Limb (tissue), 2 donors: ENCODE data around the gene CIB4.

Source experiments
- DNase-seq, 2 donors: peaks; one replicate each; pipeline ENCODE4 v3.0.0-alpha.2; 2016; ENCODE audit errors: extremely low spot score in 2 of 2

CIB4 gene

DNA sequence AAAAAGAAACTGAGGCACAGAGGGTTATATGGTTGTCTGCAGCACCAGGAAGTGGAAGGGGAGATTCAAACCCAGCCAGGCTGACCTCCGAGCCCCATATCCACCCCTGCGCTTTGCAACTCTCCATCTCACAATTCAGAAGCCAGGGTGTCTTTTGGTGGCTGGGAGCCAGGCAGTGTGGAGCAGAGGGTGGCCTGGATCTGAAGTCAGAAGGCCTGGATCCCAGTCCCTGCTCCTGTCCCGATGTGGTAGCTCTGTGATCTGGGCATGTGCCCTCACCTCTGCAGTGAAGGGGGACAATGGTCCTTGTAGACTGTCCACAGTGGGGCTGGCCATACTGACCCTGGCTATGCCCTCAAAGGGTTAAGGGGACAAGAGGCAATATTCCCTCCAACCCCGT is 57.0 kb downstream of the CIB4 start:
- DNase-seq, result peak in 1 of 2 donors; percentile 7

DNA sequence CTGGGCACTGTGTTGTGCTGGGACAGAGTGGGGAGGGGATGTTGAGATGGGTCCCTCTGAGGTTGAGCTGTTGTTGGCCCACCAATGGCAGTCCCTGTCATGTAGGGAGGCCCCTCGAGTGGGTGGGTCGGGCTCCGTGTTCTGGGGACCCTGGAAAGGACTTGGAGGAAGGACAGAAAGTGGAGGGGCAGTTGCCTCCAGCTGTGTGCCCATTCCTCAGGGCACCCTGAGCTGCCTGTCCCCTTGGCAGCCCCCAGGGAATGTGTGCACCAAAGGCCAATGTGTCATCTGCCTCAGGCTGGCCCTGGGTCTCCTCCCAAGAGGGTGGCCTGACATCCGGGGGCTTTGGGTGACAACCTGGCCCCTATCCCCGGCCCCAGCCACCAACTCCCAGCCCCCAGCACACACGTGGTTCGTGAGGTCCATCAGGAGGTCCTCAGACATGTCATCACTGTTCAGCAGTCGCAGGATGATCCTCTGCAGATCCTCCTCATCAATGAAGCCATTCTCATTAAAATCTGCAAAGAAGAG is 57.7 kb downstream of the CIB4 start:
- peak in 1 of 2 donors; percentile 19 for DNase-seq

DNA sequence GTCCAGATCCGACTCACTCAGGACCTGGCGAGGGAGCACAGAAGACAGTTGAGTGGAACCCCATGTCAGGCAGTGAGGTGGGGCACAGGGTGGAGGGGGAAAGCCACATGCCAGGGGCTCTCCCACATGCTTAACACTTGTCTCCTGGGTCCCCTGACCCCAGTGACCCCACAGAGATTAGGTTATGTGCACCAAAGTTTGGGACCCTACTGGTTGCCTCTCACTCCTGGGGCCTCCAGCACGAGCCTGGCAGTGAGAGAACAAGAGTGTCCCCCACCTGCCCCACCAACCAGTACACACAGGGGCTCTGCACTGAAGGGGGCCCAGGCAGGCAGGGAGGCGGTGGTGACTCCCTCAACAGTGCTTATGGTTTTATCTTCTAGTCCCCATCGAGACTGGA is 58.3 kb downstream of the CIB4 start:
- peak in 1 of 2 donors; percentile 9 for DNase-seq

DNA sequence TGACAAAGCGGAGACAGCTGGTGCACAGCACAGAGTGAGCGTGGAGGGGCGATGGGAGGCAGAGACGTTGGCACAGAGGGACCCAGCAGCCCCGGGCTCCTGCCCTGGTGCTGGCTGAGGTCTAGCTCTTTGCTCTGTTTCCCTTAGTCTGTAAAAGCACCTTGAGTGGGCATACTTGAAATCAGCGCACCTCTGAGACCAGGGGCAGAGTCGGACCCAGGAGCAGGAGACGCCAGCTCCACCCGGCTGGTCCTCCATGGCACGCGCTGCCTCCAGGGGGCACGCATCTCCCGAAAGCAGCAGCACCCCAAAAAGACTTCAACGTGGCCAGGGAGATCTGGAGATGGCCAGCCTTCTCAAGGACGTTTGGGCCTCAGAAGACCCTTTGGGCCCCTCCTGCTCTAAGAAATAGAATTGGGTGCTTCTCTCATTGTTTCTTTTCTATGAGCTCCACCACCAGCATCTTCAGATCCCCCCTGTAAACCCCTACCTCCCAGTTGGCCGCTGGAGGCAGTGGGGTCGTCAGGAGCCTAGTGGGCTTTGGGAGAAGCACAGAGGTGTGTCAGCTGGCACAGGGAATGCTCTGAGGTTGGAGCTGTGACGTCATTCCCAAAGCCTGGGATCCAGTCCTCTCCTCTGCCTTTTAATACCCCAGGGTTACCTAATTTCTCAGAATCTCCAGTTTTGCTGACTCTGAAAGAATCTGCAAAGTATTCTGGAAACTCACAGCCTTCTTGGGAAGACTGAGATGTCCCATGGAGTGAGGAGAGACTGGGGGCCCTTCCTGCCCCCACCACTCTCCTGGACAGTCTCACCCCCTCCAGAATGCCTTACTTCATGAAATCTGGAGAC is 58.9 kb downstream of the CIB4 start:
- peak in 1 of 2 donors; percentile 20 for DNase-seq

DNA sequence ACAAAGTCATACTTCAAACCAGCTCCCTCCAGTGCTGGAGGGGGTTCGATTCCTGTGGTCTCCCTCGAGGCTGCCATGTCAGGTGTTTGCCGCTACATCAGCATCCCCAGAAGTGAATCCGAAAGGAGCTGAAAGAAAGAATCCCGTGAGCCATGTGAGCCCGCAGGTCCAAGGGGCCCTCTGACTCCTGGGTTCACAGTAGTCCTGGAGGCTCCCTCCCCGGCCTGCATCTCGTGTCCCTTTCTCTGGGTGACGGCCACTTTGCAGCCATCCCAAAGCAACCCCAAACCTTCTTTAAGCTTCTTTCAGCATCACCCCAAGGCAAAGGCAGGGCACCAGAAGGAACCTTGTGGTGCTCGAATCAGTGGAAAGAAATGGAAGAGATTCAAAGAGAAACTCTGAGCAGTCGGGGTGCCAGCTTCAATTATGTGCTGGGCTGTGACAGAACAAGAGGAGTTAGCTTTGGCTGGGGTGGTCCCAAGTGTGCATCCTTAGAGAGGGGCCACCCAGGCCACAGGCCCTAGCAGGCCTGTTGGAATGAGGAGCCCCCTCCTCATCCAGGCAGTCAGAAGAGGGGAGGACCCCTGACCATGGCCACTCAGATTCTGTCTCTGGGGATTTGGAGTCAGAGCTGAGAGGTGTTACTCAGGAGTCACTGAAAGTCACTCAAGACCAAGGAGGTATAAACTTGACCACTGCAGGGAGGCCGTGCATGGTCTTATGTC is 59.7 kb downstream of the CIB4 start:
- DNase-seq, result peak in 1 of 2 donors; percentile 4

DNA sequence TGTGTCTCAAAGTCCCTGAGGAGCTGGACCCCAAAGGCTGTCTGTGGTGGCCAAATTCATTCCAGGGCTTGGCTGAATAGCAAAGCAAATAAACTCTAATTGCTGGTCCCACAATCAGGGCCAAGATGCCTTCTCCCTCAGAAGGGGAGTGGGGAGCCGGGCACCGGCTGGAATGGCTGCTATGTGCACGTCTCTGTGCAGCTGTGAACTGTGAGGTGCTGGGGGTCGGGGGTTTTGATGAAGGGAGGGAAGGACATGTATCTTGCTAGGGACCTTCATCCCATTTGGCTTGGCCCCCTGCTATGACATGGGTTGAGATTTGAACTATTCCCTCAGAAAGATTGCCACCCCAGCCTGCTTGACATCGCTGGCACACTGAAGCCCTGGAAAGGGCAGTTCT is 60.4 kb downstream of the CIB4 start:
- peak in 1 of 2 donors; percentile 13 for DNase-seq

DNA sequence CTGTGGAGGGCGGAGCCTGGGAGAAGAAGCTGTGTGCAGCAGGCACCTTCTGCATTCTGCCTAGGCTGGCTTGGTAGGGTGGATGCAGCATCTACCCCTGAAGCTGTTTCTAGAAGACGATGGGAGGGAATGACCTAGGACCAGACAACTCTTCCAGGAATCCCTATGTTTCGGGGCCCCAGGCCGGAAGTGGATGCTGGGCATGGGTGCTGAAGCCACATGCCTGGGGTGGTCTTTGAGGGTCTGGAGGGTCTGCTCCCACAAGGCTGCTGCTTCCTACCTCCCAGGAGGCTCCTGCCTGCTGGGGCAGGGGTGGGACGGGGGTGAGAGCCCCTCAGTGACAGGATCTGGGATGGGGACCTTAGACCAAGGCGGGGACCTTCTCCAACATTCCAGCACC is 61.0 kb downstream of the CIB4 start:
- DNase-seq, result peak in 1 of 2 donors; percentile 17

DNA sequence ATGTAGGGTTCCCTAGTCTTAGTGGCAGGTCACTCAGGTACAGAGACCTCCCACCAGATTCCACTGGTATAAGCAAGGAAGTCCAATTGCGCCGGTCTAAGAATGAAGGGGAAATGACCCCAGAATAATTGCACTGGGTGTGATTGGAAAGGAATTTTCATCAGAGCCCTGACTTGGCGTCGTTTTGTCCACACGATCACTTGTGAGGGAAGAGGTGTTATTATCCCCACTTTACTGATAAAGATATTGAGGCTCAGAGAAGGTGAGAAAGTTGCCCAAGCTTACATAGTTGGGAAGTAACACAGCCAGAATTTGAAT is 61.5 kb downstream of the CIB4 start:
- DNase-seq, result no peak

DNA sequence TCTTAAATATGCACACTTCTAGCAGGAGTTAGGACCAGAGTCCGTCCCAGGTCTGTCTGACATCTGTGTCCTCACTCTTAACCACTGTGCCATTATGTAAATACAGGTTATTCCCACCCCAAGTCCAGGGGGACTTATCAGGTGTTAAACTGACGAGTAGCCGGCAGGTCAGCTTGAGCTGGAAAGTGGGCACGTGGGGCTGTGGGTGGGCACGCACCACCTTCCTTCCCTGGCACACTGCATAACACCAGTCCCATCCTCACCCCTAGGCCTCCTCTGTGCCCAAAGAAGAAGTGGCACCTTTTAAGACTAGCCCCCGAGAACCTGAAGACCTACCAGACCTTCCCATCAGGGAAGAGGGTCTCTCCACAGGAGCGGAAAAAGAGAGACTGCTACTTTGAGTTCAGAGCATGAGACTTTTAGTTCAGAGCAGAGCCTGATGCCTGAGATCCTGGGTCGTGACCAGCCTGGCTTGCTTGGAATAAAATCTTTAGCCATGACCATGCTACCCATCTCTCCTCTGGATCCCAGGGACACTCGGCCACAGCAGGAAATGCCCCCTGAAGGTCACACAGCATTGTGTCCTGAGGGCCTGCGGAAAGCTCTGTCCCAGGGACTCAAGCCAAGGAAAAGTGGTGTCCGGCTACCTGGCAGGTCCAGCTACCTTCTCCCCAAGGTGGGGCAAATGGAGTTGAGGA is 62.0 kb downstream of the CIB4 start:
- DNase-seq, result peak in 1 of 2 donors; percentile 21

DNA sequence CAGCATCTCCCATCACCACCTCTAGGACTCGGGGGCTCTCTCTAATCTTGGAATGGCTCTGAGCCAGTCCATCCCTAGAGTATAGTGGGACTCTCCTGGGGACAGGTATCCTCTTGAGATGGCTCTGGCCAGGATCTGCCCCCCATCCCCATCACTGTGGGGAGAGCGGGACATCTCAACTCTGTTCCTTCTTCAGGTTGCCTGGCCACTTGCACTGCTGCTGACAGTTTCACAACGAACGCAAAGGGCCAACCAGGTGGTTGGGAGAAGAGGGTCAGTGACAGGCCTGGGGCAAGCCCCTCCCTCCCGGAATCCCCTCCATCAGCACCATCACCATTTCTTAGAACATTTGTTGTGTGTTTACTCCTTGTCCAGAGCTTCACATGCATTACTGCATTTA is 62.6 kb downstream of the CIB4 start:
- DNase-seq, result peak in 1 of 2 donors; percentile 20

DNA sequence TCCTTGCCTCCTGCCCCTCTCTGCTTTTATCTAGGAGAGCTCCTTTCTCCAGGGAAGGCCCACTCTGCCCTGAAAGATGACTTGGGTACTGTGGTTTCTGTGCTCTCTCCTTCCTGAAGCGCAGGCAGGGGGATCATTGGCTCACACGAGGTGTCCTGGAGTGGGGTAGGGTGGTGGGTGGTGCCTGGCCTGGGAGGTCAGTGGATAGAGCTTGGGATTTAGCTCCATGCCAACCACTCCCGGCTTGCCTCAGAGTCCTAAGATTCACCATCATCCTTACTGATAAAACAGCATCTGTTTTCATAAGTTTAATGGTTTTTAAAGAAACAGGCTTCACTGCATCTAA is 63.1 kb downstream of the CIB4 start:
- no peak for DNase-seq

DNA sequence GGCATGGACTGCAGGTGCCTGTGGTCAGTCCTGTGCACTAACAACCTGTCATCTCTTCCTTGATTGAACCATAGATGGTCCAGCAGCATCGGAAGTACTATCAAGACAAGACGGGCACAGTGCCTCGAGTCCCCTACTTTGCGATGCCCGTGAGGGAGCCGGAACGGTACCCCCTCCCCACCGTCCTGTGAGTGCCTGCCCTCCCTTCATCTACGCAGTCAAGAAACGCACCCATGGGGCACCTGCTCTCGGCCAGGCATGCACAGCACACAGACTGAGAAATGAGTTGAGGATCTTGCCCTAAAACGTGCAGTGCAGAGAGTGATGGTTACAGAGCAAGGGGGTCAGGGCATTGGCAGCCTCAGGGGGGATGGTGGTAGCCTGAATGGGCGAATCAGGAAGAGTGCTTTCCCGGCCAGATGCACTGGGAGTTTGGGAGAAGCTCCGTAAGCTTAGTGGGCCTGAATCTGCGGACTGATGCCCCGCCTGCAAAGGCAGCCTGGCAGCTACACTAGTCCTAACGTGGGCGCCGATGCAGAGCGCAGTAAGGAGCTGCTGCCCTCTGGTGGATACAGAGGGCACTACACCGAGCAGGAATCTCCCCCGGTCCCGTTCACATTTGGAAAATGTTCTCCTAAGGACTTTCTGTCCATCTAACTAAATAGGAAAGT is 63.6 kb downstream of the CIB4 start:
- peak; percentile 42 to 80 for DNase-seq

DNA sequence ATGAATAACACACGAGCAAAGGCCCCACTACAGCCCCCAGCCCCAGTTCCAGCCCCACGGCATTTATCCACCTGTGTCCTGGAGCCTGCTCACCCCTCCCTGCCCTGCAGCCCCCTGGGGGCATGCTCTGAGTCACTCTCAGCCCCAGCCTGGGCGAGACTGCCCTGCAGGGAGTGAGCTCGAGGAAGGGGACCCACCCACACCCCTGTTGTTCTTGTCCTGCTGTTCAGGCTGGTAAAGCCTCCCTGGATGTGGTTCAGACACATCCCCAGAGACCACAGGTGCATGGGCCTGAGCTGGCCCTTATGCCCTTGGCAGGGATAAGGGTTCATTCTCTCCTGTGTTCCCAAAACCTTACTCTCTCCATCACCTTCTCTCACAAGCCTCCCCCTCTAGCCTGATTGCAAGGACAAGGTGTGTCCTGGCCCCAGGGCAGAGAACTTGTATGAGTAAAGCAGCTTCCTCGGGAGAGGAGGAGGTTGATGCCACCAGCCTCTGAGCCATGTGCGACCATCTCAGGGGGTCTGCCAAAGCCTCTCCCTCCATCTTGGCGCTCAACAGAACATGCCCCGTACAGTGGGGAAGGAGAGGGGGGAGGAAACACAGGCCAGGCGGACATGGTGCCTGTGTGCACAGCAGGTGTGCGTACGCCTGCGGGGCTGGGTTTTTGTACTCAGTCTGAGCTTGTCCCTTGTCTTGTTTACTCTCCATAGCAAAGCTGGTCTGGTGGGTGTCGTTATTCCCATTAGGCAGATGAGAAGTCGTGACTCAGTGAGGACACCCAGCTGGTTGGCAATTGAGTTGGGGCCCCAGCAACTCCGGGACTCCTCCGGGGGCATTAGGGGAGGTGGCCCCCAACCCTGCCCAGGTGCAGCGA is 64.4 kb downstream of the CIB4 start:
- DNase-seq, result peak in 1 of 2 donors; percentile 24

DNA sequence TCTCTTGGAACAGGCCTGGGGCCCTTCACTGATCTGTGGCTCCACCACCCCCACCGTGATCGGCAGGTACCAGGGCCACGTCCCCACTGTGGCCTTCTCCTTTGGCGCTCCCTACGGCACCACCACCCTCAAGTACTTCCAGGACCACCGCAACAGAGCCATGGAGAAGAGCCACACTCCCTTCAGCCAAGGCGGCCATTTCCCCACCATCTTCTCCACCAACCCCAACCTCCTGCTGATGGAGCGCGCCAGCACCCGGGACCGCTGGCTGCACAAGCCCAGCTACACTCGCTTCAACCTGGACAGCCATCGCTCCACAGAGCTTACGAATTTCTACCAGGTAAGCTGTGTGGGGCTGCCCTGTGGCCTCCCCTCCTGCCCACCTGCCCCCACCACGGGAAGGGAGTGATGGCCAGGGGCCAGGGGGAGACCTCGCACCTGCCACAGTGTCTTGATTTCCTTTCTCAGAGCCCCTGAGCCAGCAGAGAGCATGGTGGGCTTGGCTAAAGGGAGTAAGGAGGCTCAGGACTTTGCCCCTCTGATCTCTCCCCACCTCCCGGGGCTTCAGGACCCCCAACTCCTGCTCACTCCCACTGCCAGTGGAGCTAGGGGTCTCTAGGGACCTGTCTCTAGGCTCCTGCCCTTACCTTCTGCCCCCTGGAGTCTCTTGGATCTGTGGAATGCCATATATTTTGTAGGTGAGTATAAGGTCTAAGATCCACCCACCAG is 65.2 kb downstream of the CIB4 start:
- DNase-seq, result no peak

DNA sequence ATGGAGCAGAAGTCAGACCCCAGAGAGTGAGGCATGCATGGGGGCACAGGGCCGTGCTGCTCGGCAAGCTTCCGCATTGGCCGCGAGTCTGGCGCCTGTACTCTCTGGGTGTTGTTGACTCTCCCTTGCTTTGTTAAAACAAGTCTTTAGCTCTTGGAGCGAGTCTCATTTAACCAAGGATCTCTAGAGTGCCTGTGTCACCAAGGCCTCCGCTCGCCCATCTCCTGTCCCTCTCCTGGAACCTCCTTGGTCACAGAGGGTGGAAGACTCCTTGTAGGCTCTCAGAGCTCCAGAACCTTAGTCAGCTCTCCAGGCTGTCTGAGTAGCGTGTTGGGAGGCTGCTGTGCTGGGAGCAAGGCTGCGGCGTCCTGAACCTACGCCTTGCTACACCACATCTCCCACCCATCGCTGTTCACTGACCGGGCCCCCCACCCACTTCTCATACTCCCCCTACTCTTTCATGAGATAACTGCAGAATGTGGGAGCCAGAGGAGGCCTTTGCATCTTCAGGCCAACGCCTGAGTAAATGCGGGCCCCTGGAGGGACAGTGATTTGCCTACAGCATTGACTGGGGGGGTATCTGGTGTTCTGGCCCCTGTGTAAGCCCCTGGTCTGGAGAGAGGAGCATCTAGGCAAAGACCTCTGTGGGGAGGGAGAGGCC is 66.1 kb downstream of the CIB4 start:
- DNase-seq, result no peak

DNA sequence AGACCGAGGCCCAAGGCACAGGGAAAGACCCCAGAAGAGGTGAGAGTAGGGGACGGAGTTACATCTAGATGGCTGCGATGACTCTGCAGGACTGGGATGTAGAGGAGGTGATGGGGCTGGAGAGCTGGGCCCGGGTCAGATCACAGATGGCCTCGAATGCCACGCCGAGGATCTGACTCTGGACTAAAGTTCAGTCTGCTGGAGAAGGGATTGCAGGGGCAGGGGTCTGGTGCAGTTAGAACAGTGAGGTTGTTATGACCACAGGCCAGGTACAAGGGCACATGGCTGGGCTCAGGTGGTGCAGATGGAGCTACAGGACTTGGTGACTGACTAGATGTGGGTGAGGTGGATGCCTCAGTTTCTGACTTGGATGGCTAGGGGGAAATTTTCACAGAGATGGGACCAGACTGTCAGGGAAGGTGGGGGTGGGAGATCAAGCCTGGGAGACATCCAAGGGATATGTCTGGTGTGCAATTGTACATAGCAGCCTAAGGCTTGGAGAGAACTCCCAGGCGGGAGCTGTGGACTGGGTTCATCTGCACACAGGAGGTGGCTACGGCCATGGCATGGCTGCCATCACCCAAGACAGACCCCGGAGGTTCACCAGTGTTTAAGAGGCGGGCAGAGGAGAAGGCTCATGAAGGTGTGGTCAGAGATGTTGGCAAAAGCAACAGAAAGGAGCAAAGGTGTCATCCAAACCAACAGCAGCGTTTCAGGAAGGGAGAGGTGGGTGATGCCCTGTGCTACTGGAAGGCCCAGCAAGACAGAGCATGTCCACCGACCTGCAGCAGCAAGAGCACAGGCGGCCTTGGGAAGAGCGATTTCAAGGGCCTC is 66.9 kb downstream of the CIB4 start:
- DNase-seq, result no peak

DNA sequence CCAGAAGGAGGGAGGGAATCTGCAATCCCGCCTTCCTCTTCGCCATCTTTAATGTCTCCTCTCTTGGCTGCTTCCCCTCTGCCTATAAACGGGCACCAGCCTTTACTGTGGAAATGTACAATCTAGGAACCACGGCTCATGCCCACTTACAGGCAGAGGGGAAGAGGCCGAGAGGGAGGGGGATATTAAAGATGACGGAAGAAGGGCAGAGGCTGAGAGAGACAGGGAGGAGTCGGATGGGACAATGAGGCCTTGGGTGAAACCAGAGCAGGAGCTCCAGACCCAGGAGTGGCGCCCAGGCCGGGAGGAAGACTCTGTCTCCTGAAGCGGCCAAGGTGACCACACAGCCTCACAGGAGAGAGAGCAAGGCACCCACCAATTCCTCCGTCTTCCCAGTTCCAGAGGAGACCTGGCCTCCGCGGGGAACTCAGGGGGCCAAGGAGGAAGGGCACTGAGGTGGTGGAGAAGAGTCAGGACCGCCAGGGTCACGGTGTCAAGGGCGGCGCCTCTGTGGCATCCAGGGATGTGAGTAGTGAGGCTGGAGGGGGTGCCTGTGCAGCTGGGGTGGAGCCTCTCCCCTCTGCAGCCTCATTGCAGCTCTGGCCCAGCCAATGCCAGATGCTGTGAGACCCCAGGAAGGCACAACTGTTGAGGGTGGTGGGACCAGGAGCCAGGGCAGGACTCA is 67.8 kb downstream of the CIB4 start:
- DNase-seq, result no peak

DNA sequence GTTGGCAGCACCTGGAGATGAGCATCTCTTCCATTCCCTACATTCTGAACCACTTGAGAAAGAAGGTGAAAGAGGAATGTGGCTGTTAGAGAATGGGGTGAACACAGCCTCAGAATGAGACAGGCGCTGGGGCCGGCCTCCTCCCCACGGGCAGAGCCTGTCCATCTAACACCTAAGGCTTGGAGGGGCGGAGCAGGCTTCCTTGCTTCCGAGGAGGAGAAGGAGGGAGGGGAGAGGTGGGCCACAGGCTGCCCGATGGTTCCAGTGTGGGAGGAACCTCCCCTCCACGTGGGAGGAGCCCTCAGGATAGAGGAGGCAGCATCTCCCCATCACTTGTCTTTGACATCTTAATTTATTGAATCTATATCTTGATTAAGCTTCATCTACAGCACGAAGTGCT is 68.6 kb downstream of the CIB4 start:
- no peak for DNase-seq
